Urinary bladder (tissue), 4 donors: ENCODE results near the gene PDE6B. TPM values are rescaled to one million over a fixed set of nuclear protein-coding genes. Genes with fewer than 3 reads are reported as not detected.
"Not testable (repeated sequence)": the region's sequence is repeated elsewhere in the genome, so short reads cannot be mapped to it uniquely, and the experiment has no call there.

Source experiments
- DNase-seq: peaks from one replicate; pipeline ENCODE4 v3.0.0-alpha.2; 2015; ENCODE audit errors: extremely low spot score
- H3K27ac ChIP-seq: one replicate; pipeline ENCODE4 v1.5.1; 2013; ENCODE audit warnings: low read depth, mild to moderate bottlenecking, moderate library complexity
- H3K36me3 ChIP-seq: one replicate; pipeline ENCODE4 v1.6.1; 2013; ENCODE audit warnings: mild to moderate bottlenecking, moderate library complexity; ENCODE audit not compliant: insufficient read depth
- H3K4me1 ChIP-seq: one replicate; pipeline ENCODE4 v1.6.1; 2013; ENCODE audit warnings: mild to moderate bottlenecking, moderate library complexity; ENCODE audit not compliant: insufficient read depth
- H3K4me3 ChIP-seq: one replicate; pipeline ENCODE4 v1.5.1; 2013; ENCODE audit warnings: low read depth, low read length
- WGBS: extraction: QIAGEN DNeasy Blood & Tissue Kit; methylation state at CpG from one replicate; pipeline ENCODE4 v1.1.7; 2013; 5-methylcytosine and 5-hydroxymethylcytosine counted together
- polyA plus RNA-seq: library from polyadenylated mRNA; stranded (reverse); fragments of 200-250 nt; gene quantifications from one replicate; pipeline ENCODE4 v1.2.3, GENCODE V29; 2013
- total RNA-seq: library from RNA; depleted of rRNA; stranded (reverse); fragments of >200 nt; gene quantifications from one replicate; pipeline ENCODE4 v1.2.3, GENCODE V29; 2014
- donor health status: healthy with polysubstance abuse.
- donor health status: healthy.

Gene PDE6B
- total and polyA plus RNA-seq, 2 donors: 4.1 to 6.2 TPM

GRCh38 chr4:665381-665750 is 40.0 kb downstream of the PDE6B start:
- DNase-seq: no peak
- 88% methylated on average over 12 of the region's 12 CpGs for WGBS
- Histone ChIP-seq H3K4me3 (no peak overlapping the region), H3K36me3 (no peaks in the 10 kb centered on the region), H3K27ac (no peak overlapping the region), H3K4me1 (no peaks in the 10 kb centered on the region)

GRCh38 chr4:665751-666435 is 40.5 kb downstream of the PDE6B start:
- H3K4me3 ChIP-seq: no peak overlapping the region
- 63% methylated on average over 22 of the region's 22 CpGs for WGBS
- no peak for DNase-seq
- H3K36me3 ChIP-seq: no peaks in the 10 kb centered on the region
- no peaks in the 10 kb centered on the region for H3K4me1 ChIP-seq
- no peak overlapping the region for H3K27ac ChIP-seq

- no peaks in the 10 kb centered on the region for H3K4me1 ChIP-seq
- no peaks in the 10 kb centered on the region for H3K36me3 ChIP-seq
- no peak for DNase-seq
- no peak overlapping the region for H3K4me3 ChIP-seq
- H3K27ac ChIP-seq: no peak overlapping the region
- 82% methylated on average over 22 of the region's 22 CpGs for WGBS
These were observed 41.0 kb downstream of the PDE6B start for GRCh38 chr4:666436-666810.

- Histone ChIP-seq H3K36me3 (no peaks in the 10 kb centered on the region), H3K27ac (no peak overlapping the region), H3K4me3 (no peak overlapping the region), H3K4me1 (no peaks in the 10 kb centered on the region)
- DNase-seq: no peak
- WGBS: 85% methylated on average over 28 of the region's 28 CpGs
These were observed 41.6 kb downstream of the PDE6B start for GRCh38 chr4:666822-667544.

GRCh38 chr4:667545-667925 is 42.2 kb downstream of the PDE6B start:
- WGBS: 61% methylated on average over 10 of the region's 10 CpGs
- Histone ChIP-seq H3K27ac (no peak overlapping the region), H3K36me3 (no peaks in the 10 kb centered on the region), H3K4me1 (no peaks in the 10 kb centered on the region), H3K4me3 (no peak overlapping the region)
- no peak for DNase-seq

GRCh38 chr4:668219-668618 is 42.8 kb downstream of the PDE6B start:
- DNase-seq, H3K4me1 ChIP-seq, H3K4me3 ChIP-seq, H3K27ac ChIP-seq, H3K36me3 ChIP-seq: not testable (repeated sequence)
- WGBS: 88% methylated on average over 6 of the region's 6 CpGs

GRCh38 chr4:669806-670559 is 44.6 kb downstream of the PDE6B start:
- 95% methylated on average over 11 of the region's 11 CpGs for WGBS
- not testable (repeated sequence) for DNase-seq, H3K27ac ChIP-seq, H3K4me3 ChIP-seq, H3K4me1 ChIP-seq, H3K36me3 ChIP-seq

GRCh38 chr4:671769-672168 is 46.4 kb downstream of the PDE6B start:
- H3K4me3 ChIP-seq: no peak overlapping the region
- no peak overlapping the region for H3K27ac ChIP-seq
- no peaks in the 10 kb centered on the region for H3K36me3 ChIP-seq
- no peak for DNase-seq
- no peaks in the 10 kb centered on the region for H3K4me1 ChIP-seq
- whole genome bisulfite sequencing: 93% methylated on average over 3 of the region's 3 CpGs

- no peak overlapping the region for H3K27ac ChIP-seq
- H3K36me3 ChIP-seq: no peaks in the 10 kb centered on the region
- 6% methylated on average over 55 of the region's 55 CpGs for WGBS
- H3K4me3 ChIP-seq: peak overlapping the region; percentile 77
- no peak for DNase-seq
- no peaks in the 10 kb centered on the region for H3K4me1 ChIP-seq
These were observed 48.1 kb downstream of the PDE6B start for GRCh38 chr4:673349-674091.

GRCh38 chr4:674172-675035 is 49.0 kb downstream of the PDE6B start, which contains the start of the genes ATP5ME and MYL5:
TSS of gene ATP5ME (minus strand) at chr4:674276. CDS start at chr4:674247, 29 bp downstream.
TSS of gene MYL5 (plus strand) at chr4:674542. CDS start at chr4:678027, 3,485 bp downstream.
- Histone ChIP-seq H3K36me3 (no peaks in the 10 kb centered on the region), H3K4me1 (no peaks in the 10 kb centered on the region), H3K4me3 (peak within 1 kb of the TSS; percentile 86), H3K27ac (peak within 1 kb of the TSS; percentile 90)
- peak; percentile 89 for DNase-seq
- WGBS: under 1% methylated on average over 84 of the region's 84 CpGs

GRCh38 chr4:675036-675882 is 49.9 kb downstream of the PDE6B start:
- DNase-seq: no peak
- H3K36me3 ChIP-seq: no peaks in the 10 kb centered on the region
- peak overlapping the region; percentile 90 for H3K27ac ChIP-seq
- peak overlapping the region; percentile 86 for H3K4me3 ChIP-seq
- no peaks in the 10 kb centered on the region for H3K4me1 ChIP-seq
- WGBS: 66% methylated on average over 26 of the region's 26 CpGs
